ENCODE data around the gene MPV17. TPM values are rescaled to one million over a fixed set of nuclear protein-coding genes. Genes with fewer than 3 reads are reported as not detected.

The MPV17 gene
- total RNA-seq, 2 donors from 2014 or later, result 56.7 to 64.3 TPM

DNA sequence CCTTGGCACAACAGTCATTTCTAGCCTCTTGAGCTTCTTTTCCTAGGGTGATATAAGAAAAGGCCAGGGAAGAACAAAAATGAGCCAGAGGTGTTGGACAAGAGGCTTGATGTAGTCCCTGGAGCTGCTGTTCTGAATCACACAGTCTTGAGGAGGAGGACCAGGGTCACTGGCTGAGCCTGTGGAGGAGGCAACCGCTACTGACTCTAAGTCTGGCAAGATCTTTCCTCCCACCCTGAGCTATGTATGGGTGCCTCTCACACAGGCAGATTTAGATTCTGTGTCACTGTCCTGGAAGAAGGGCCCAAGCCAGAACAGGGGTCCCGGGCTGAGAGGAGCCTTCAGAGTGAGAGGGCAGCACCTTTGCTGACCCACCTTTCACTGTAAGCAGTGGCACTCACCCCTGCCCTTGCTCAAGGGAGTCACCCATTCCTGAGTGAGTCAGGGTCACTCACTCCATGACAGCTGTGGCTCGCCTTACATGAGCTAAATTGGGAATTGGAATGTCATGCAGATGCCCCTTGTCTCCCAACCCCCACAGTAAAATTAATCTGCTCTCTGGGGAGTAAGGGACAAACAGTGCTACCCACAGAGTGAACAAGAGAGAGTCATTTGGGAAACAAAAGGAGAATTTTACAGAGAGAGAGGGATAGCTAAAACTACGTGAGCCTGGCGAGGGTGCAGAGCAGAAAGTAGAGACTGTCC, 40.9 kb downstream of the MPV17 start, which contains the start of gene TRIM54:
TRIM54 (plus strand) TSS at position 575 of the 705 bp plus-strand sequence. CDS start 303 bp downstream, outside the sequence.
- DNase-seq, result no peak
- intact Hi-C loops (cut with DNase I), result loop anchor here (5.0 kb wide), 1 partner anchor 180 kb away; no protein-coding TSS in a partner anchor
- WGBS, 2 donors, result 54 to 68% methylated on average over 3 to 5 of the region's 5 CpGs
- peaks cover 0 to 4% of the 10 kb centered on the region in 2 donors for H3K27me3 ChIP-seq
- H3K9me3 ChIP-seq, result no peaks in the 10 kb centered on the region
- H3K4me1 ChIP-seq, result no peaks in the 10 kb centered on the region
- H3K36me3 ChIP-seq (replicated peaks in 1 of 2; ENCODE audit: insufficient read depth in 1 of 2, low read depth in 2 of 2), result no peaks in the 10 kb centered on the region
- no peak within 1 kb of the TSS for H3K4me3 ChIP-seq
- TF ChIP-seq, protein P1, sequence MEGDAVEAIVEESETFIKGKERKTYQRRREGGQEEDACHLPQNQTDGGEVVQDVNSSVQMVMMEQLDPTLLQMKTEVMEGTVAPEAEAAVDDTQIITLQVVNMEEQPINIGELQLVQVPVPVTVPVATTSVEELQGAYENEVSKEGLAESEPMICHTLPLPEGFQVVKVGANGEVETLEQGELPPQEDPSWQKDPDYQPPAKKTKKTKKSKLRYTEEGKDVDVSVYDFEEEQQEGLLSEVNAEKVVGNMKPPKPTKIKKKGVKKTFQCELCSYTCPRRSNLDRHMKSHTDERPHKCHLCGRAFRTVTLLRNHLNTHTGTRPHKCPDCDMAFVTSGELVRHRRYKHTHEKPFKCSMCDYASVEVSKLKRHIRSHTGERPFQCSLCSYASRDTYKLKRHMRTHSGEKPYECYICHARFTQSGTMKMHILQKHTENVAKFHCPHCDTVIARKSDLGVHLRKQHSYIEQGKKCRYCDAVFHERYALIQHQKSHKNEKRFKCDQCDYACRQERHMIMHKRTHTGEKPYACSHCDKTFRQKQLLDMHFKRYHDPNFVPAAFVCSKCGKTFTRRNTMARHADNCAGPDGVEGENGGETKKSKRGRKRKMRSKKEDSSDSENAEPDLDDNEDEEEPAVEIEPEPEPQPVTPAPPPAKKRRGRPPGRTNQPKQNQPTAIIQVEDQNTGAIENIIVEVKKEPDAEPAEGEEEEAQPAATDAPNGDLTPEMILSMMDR (IDR thresholded peaks at IDR 0.05), result no peak
- no peak for TF ChIP-seq POLR2A (IDR thresholded peaks at IDR 0.05)
- ATAC-seq, result no peak
- no peak within 1 kb of the TSS for H3K27ac ChIP-seq

DNA sequence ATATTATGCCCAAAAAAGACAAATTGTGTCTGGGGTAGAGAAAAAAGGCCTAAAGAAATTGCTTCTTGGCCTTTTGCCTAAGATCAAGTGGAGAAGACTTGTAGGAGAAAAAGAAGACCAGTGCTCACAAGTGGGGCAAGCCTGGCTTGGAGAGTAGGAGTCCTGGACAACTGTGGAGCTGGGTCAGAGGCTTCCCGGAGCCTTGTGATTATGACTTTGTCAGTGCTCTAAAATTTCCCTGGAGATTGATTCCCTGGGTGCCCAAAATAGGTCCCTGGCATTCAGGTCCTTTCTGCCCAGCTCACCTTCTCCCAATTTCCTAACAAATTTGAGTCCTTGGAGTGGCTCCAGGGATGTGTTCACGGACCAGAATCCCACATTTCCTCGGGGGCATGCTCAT, 41.5 kb downstream of the MPV17 start:
- H3K27me3 ChIP-seq, result peaks cover 0 to 4% of the 10 kb centered on the region in 2 donors
- intact Hi-C loops (cut with DNase I), result loop anchor here (5.0 kb wide), 1 partner anchor 179 kb away; no protein-coding TSS in a partner anchor
- no peak for TF ChIP-seq POLR2A (IDR thresholded peaks at IDR 0.05)
- TF ChIP-seq, protein P1 (IDR thresholded peaks at IDR 0.05), result no peak
- H3K9me3 ChIP-seq, result no peaks in the 10 kb centered on the region
- DNase-seq (no peak), ATAC-seq (no peak)
- WGBS, 2 donors, result 49 to 53% methylated on average over 3 of the region's 3 CpGs
- H3K4me1 ChIP-seq, result no peaks in the 10 kb centered on the region
- no peak overlapping the region for H3K27ac ChIP-seq
- no peak overlapping the region for H3K4me3 ChIP-seq
- no peaks in the 10 kb centered on the region for H3K36me3 ChIP-seq (replicated peaks in 1 of 2; ENCODE audit: insufficient read depth in 1 of 2, low read depth in 2 of 2)

DNA sequence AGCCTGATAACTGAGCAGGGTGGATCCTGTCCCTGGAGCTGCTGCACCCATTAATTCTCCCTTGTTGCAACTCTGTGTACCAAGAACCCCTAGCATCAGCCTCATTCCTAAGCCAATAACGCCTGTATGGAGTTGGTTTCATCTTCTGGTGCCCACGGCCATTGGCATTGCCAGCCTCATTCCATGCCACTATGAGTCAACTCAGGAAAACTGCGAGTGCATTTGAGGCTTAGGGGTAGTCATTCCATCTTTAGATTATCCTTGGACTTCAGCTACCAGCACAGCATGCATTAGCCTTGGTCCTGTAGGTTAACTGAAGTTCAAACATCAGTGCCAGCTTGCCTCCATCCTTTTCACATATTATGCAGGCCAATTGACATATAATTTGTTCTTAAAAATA, 42.1 kb downstream of the MPV17 start:
- 32 to 54% methylated on average over 3 of the region's 3 CpGs for WGBS, 2 donors
- no peaks in the 10 kb centered on the region for H3K9me3 ChIP-seq
- no peak for ATAC-seq
- no peaks in the 10 kb centered on the region for H3K36me3 ChIP-seq (replicated peaks in 1 of 2; ENCODE audit: insufficient read depth in 1 of 2, low read depth in 2 of 2)
- TF ChIP-seq, protein P1 (IDR thresholded peaks at IDR 0.05), result no peak
- TF ChIP-seq POLR2A (IDR thresholded peaks at IDR 0.05), result no peak
- DNase-seq, result no peak
- no peaks in the 10 kb centered on the region for H3K4me1 ChIP-seq
- intact Hi-C loops (cut with DNase I), result loop anchor here (5.0 kb wide), 1 partner anchor 179 kb away; no protein-coding TSS in a partner anchor
- H3K27me3 ChIP-seq, result peaks cover 0 to 4% of the 10 kb centered on the region in 2 donors
- H3K4me3 ChIP-seq, result no peak overlapping the region
- no peak overlapping the region for H3K27ac ChIP-seq

DNA sequence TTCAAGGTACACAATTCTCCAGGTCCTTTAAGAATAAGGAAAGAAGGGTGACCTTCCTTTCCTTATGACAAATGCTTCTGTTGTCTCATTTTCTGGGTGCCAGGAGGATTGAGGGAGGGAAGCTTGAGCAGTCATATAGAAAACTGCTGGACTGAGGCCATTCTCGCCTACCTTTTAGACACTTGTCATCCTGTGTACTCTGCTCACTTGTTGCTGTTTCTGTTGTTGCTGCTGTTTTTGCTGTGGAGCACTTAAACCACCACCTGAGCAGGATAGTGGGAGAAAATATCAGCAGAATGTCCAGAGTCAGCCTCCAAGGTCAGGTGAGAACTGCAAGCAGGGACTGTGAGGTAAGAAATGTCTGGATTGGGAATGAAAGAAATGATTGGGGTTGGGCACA, 44.9 kb downstream of the MPV17 start:
- Histone ChIP-seq H3K27me3 (peaks cover 0 to 4% of the 10 kb centered on the region in 2 donors), H3K27ac (no peak overlapping the region), H3K4me1 (no peaks in the 10 kb centered on the region), H3K36me3 (replicated peaks in 1 of 2; ENCODE audit: insufficient read depth in 1 of 2, low read depth in 2 of 2) (no peaks in the 10 kb centered on the region), H3K4me3 (no peak overlapping the region), H3K9me3 (no peaks in the 10 kb centered on the region)
- WGBS, 2 donors, result 43 to 46% methylated on average over 1 of the region's 1 CpG
- no peak for TF ChIP-seq POLR2A (IDR thresholded peaks at IDR 0.05)
- TF ChIP-seq, protein P1 (IDR thresholded peaks at IDR 0.05), result no peak
- ATAC-seq, result no peak
- intact Hi-C loops (cut with DNase I), result loop anchor here (10.0 kb wide), 1 partner anchor 323 kb away; no protein-coding TSS in a partner anchor
- no peak for DNase-seq

Data from body of pancreas (tissue), 4 donors.